SK-N-SH (cell line): ENCODE data around the gene CIITA.

ENCODE experiments used
- EP300 ChIP-seq, 2 experiments: IDR thresholded peaks; 2 replicates each; pipeline versions ENCODE4 v1.4.0 to v1.6.1; 2012; ENCODE audit warnings: borderline replicate concordance in 1 of 2, low read depth in 1 of 2, low read length in 1 of 2
- SIN3A ChIP-seq: IDR thresholded peaks from 2 replicates; pipeline ENCODE4 v1.6.1; 2012; ENCODE audit warnings: low read depth, mild to moderate bottlenecking, low read length, moderate library complexity, borderline replicate concordance

GRCh38 chr16:10926867-10927266, 49.9 kb downstream of the CIITA start:
- no peak for TF ChIP-seq SIN3A
- no peak for TF ChIP-seq EP300 (IDR thresholded peaks at IDR 0.05; ENCODE audit: borderline replicate concordance in 1 of 2, low read depth in 1 of 2, low read length in 1 of 2)
